HG02610 (cell line): ENCODE data around the gene METTL8.
A peak's percentile ranks its signal among the peaks of the same experiment; 100 is the strongest.
"Not testable (repeated sequence)": the region's sequence is repeated elsewhere in the genome, so short reads cannot be mapped to it uniquely, and the experiment has no call there.

Experiments
- ATAC-seq: cut with Tn5 transposase; IDR thresholded peaks from one replicate; pipeline ENCODE4 v1.9.1; 2021; ENCODE audit warnings: mild to moderate bottlenecking, moderate library complexity; ENCODE audit not compliant: unreplicated experiment

Gene METTL8

GRCh38 chr2:171430516-171431410 lies 3.0 kb downstream of the METTL8 start:
- ATAC-seq, result no peak

- not testable (repeated sequence) for ATAC-seq
These were observed 10.9 kb downstream of the METTL8 start for GRCh38 chr2:171422710-171423495.

GRCh38 chr2:171420728-171421563 lies 12.8 kb downstream of the METTL8 start:
- no peak for ATAC-seq

- ATAC-seq, result no peak
These were observed 14.5 kb downstream of the METTL8 start for GRCh38 chr2:171419333-171419732.

GRCh38 chr2:171416009-171416926 lies 17.5 kb downstream of the METTL8 start:
- peak; percentile 93 for ATAC-seq

- not testable (repeated sequence) for ATAC-seq
These were observed 19.1 kb downstream of the METTL8 start for GRCh38 chr2:171414645-171415044.

GRCh38 chr2:171412571-171413175 lies 21.1 kb downstream of the METTL8 start:
- ATAC-seq, result no peak

GRCh38 chr2:171411791-171412483 lies 21.9 kb downstream of the METTL8 start:
- ATAC-seq, result no peak

- ATAC-seq, result no peak
These were observed 22.6 kb downstream of the METTL8 start for GRCh38 chr2:171411214-171411613.

- no peak for ATAC-seq
These were observed 23.2 kb downstream of the METTL8 start for GRCh38 chr2:171410624-171411023.

- no peak for ATAC-seq
These were observed 23.7 kb downstream of the METTL8 start for GRCh38 chr2:171410101-171410500.

- ATAC-seq, result peak; percentile 26
These were observed 24.3 kb downstream of the METTL8 start for GRCh38 chr2:171409436-171409971.

GRCh38 chr2:171407676-171408044 lies 26.1 kb downstream of the METTL8 start:
- ATAC-seq, result no peak

GRCh38 chr2:171407030-171407675 lies 26.6 kb downstream of the METTL8 start:
- peak; percentile 70 for ATAC-seq

- no peak for ATAC-seq
These were observed 27.7 kb downstream of the METTL8 start for GRCh38 chr2:171406044-171406443.

GRCh38 chr2:171405546-171405945 lies 28.2 kb downstream of the METTL8 start:
- no peak for ATAC-seq

- no peak for ATAC-seq
These were observed 29.1 kb downstream of the METTL8 start for GRCh38 chr2:171404719-171405118.

- no peak for ATAC-seq
These were observed 29.5 kb downstream of the METTL8 start for GRCh38 chr2:171404261-171404660.
